MCF 10A (cell line): ENCODE measurements around the gene AFP. TPM values are rescaled to one million over a fixed set of nuclear protein-coding genes. Genes with fewer than 3 reads are reported as not detected.

Source experiments
- BruUV-seq: library from RNA; stranded (reverse); fragments of 400-500 nt; replicated peaks from 2 replicates; lab custom pipeline; 2021; lab: Mats Ljungman, UMichigan
- CTCF ChIA-PET: fragments of 300-600 bp; sonication (Branson Sonifier 250); formaldehyde crosslinking; extraction: SDS; loops from one replicate; lab custom pipeline; 2021; ENCODE audit warnings: antibody characterized with exemption, inconsistent platforms; lab: Yijun Ruan, JAX
- POLR2A ChIA-PET: fragments of 300-600, 350-650 bp; sonication (Branson Sonifier 250); formaldehyde crosslinking; extraction: SDS; loops from one replicate; lab custom pipeline; 2020; ENCODE audit warnings: antibody characterized with exemption, inconsistent platforms; lab: Yijun Ruan, JAX
- DNase-seq: peaks from one replicate; pipeline ENCODE4 v3.0.0-alpha.2; 2018; ENCODE audit not compliant: unreplicated experiment
- H3K27ac Mint-ChIP-seq: one replicate; pipeline ENCODE4 v1.8.0; 2022; ENCODE audit warnings: mild to moderate bottlenecking, low read depth, mixed read lengths; ENCODE audit not compliant: unreplicated experiment
- H3K27me3 Mint-ChIP-seq: one replicate; pipeline ENCODE4 v1.8.0; 2022; ENCODE audit warnings: mixed read lengths; ENCODE audit not compliant: insufficient read depth, unreplicated experiment
- H3K36me3 Mint-ChIP-seq: one replicate; pipeline ENCODE4 v1.8.0; 2022; ENCODE audit warnings: mild to moderate bottlenecking, moderate library complexity, mixed read lengths; ENCODE audit not compliant: insufficient read depth, unreplicated experiment
- H3K4me1 Mint-ChIP-seq: one replicate; pipeline ENCODE4 v1.8.0; 2022; ENCODE audit warnings: mixed read lengths; ENCODE audit not compliant: insufficient read depth, unreplicated experiment
- H3K4me3 Mint-ChIP-seq: one replicate; pipeline ENCODE4 v1.8.0; 2022; ENCODE audit warnings: mild to moderate bottlenecking, moderate library complexity, mixed read lengths; ENCODE audit not compliant: unreplicated experiment
- H3K9me3 Mint-ChIP-seq: one replicate; pipeline ENCODE4 v1.8.0; 2022; ENCODE audit warnings: mixed read lengths; ENCODE audit not compliant: unreplicated experiment
- CTCF ChIP-seq: fragments of 200-600 bp; IDR thresholded peaks from one replicate; pipeline ENCODE4 v1.8.0; 2022; ENCODE audit warnings: antibody characterized with exemption, mild to moderate bottlenecking; ENCODE audit not compliant: unreplicated experiment
- intact Hi-C: fragments of 100-400 bp; cut with micrococcal nuclease; formaldehyde crosslinking; loops from 2 replicates; pipeline ENCODE4 v1.14.1; 2022
- total RNA-seq: library from RNA; stranded (reverse); gene quantifications from 2 replicates; pipeline ENCODE4 v1.2.3, GENCODE V29; 2022

The AFP gene
- total RNA-seq, 1 experiment from 2014 or later = not detected

GRCh38 chr4:73391774-73392173, 44.2 kb upstream of the AFP start:
- Mint-ChIP-seq H3K4me3 (no peak overlapping the region), H3K9me3 (peaks cover 7% of the 10 kb centered on the region), H3K36me3 (no peaks in the 10 kb centered on the region), H3K4me1 (no peaks in the 10 kb centered on the region), H3K27ac (no peak overlapping the region), H3K27me3 (peaks cover 2% of the 10 kb centered on the region)
- CTCF ChIA-PET = no interaction called here
- DNase-seq = no peak
- no peak for TF ChIP-seq CTCF
- POLR2A ChIA-PET = no interaction called here
- BruUV-seq = no TSS peak
- intact Hi-C loops = no loop called here

- no peak for TF ChIP-seq CTCF
- POLR2A ChIA-PET = interaction anchor here (0.5 kb wide), 1 partner anchor 135 kb away, joined by 4 read pairs; the partner anchor contains the start of gene ANKRD17
- no TSS peak for BruUV-seq
- intact Hi-C loops = no loop called here
- no peak overlapping the region for H3K27ac Mint-ChIP-seq
- DNase-seq = no peak
- CTCF ChIA-PET = interaction anchor here (0.8 to 1.3 kb wide), 2 partner anchors 48 to 53 kb away, joined by 3 read pairs; no protein-coding TSS in a partner anchor
- H3K36me3 Mint-ChIP-seq = no peaks in the 10 kb centered on the region
- no peak overlapping the region for H3K4me3 Mint-ChIP-seq
- H3K9me3 Mint-ChIP-seq = peaks cover 7% of the 10 kb centered on the region
- no peaks in the 10 kb centered on the region for H3K4me1 Mint-ChIP-seq
- peaks cover 13% of the 10 kb centered on the region for H3K27me3 Mint-ChIP-seq
Measured at GRCh38 chr4:73392936-73393335, 43.1 kb upstream of the AFP start.

DNA sequence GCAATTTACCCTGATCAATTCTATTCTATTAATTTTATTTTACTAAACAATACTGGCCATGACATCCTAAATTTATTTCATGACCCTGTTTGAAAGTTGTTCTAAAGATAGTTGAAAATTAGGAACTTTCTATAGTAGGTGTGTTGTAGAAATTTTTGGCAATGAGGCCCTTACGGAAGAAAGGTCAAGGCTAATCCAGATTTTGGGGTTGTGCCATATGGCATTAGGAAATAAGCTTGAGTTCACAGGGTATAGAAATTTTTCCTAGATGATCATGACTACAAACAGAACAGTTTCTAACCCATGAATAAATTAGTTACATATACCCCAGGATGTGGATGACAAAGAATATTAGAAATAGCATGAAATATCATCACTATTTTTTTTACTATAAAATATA, 39.7 kb upstream of the AFP start:
- Mint-ChIP-seq H3K4me3 (no peak overlapping the region), H3K27me3 (peaks cover 39% of the 10 kb centered on the region), H3K27ac (no peak overlapping the region), H3K4me1 (no peaks in the 10 kb centered on the region), H3K36me3 (no peaks in the 10 kb centered on the region), H3K9me3 (no peaks in the 10 kb centered on the region)
- BruUV-seq = no TSS peak
- DNase-seq = no peak
- ChIA-PET POLR2A (no interaction called here), CTCF (interaction anchor here (1.3 kb wide), 1 partner anchor 84 kb away, joined by 3 read pairs; no protein-coding TSS in a partner anchor)
- intact Hi-C loops = no loop called here
- TF ChIP-seq CTCF = no peak

GRCh38 chr4:73396993-73397972, 38.7 kb upstream of the AFP start:
- no peak for DNase-seq
- POLR2A ChIA-PET = no interaction called here
- Mint-ChIP-seq H3K27me3 (peaks cover 41% of the 10 kb centered on the region), H3K36me3 (no peaks in the 10 kb centered on the region), H3K9me3 (no peaks in the 10 kb centered on the region), H3K4me1 (no peaks in the 10 kb centered on the region), H3K4me3 (no peak overlapping the region), H3K27ac (no peak overlapping the region)
- CTCF ChIA-PET = interaction anchor here (0.7 to 1.5 kb wide), 2 partner anchors 18 to 48 kb away, joined by 3 read pairs; no protein-coding TSS in a partner anchor
- intact Hi-C loops = no loop called here
- no TSS peak for BruUV-seq
- no peak for TF ChIP-seq CTCF
